K562 (cell line): ENCODE measurements around the gene WNT7B. TPM values are rescaled to one million over a fixed set of nuclear protein-coding genes. Genes with fewer than 3 reads are reported as not detected.

Experiments
- ATAC-seq: fragments of 200-7000 bp; cut with Tn5 transposase; 3 replicates; pipeline ENCODE4 v1.9.1; 2020; ENCODE audit warnings: moderate library complexity
- BruUV-seq: library from RNA; stranded (reverse); fragments of 400-500 nt; replicated peaks from 2 replicates; lab custom pipeline; 2021; lab: Mats Ljungman, UMichigan
- CTCF ChIA-PET: fragments of 300-600 bp; formaldehyde crosslinking; extraction: SDS; loops from one replicate; lab custom pipeline; 2021; ENCODE audit warnings: low intra/inter-chr PET ratio; lab: Yijun Ruan, JAX
- POLR2A ChIA-PET: fragments of 300-600, 350-650 bp; sonication (Branson Sonifier 250); formaldehyde crosslinking; extraction: SDS; loops from one replicate; lab custom pipeline; 2021; ENCODE audit warnings: antibody characterized with exemption, inconsistent platforms; lab: Yijun Ruan, JAX
- DNase-seq, 4 experiments: peaks; one replicate each; pipeline versions ENCODE4 v3.0.0 to v3.0.0-alpha.2; 2011 to 2018; ENCODE audit warnings: low spot score in 3 of 4, mixed read lengths in 3 of 4; ENCODE audit errors: extremely low read depth in 1 of 4
- FAIRE-seq: peaks from 2 replicates; lab custom pipeline; 2011; peaks lifted over from hg19 to GRCh38; lab: Jason Lieb, UNC
- H2AFZ ChIP-seq: 2 replicates; pipeline ENCODE4 v1.6.0; 2011; ENCODE audit warnings: low read depth, low read length, control low read depth, inconsistent platforms
- H3K27ac ChIP-seq: fragments of 200-600 bp; 3 replicates; pipeline ENCODE4 v1.8.0; 2011; ENCODE audit warnings: low read depth, mild to moderate bottlenecking, control low read depth, inconsistent platforms, low read length, moderate library complexity, mixed read lengths; ENCODE audit errors: extremely low read depth
- H3K27me3 ChIP-seq, 2 experiments: fragments of 300-600 bp in 1 of 2; 2 replicates in 1 of 2; 3 replicates in 1 of 2; pipeline versions ENCODE4 v1.6.0 to v1.8.0; 2011; ENCODE audit warnings: inconsistent platforms in 2 of 2, low read length in 2 of 2, mild to moderate bottlenecking in 1 of 2, mixed read lengths in 1 of 2, moderate library complexity in 1 of 2; ENCODE audit not compliant: control insufficient read depth in 2 of 2, insufficient read depth in 2 of 2
- H3K36me3 ChIP-seq: fragments of 300-600 bp; 3 replicates; pipeline ENCODE4 v1.8.0; 2011; ENCODE audit warnings: mild to moderate bottlenecking, low read length, inconsistent platforms; ENCODE audit not compliant: control insufficient read depth, insufficient read depth
- H3K4me1 ChIP-seq, 2 experiments: fragments of 200-600 bp in 1 of 2; replicated peaks in 1 of 2; 2 replicates in 1 of 2; 3 replicates in 1 of 2; pipeline versions ENCODE4 v1.5.1 to v1.8.0; 2011; ENCODE audit warnings: inconsistent platforms in 2 of 2, low read length in 2 of 2, mild to moderate bottlenecking in 1 of 2, mixed read lengths in 1 of 2, moderate library complexity in 1 of 2; ENCODE audit not compliant: control insufficient read depth in 2 of 2, insufficient read depth in 2 of 2
- H3K4me2 ChIP-seq: 2 replicates; pipeline ENCODE4 v1.6.1; 2011; ENCODE audit warnings: low read length, control low read depth, inconsistent platforms, mixed read lengths; ENCODE audit not compliant: insufficient read depth
- H3K4me3 ChIP-seq: fragments of 200-600 bp; sonication (generic), shearing (Covaris generic); 2 replicates; pipeline ENCODE4 v1.5.1; 2016; ENCODE audit warnings: control low read depth, inconsistent platforms
- H3K79me2 ChIP-seq: fragments of 200-600 bp; 3 replicates; pipeline ENCODE4 v1.8.0; 2011; ENCODE audit warnings: low read length, inconsistent platforms; ENCODE audit not compliant: control insufficient read depth, insufficient read depth
- H3K9ac ChIP-seq, 2 experiments: 2 replicates each; pipeline versions ENCODE4 v1.6.0 to v1.6.1; 2011; ENCODE audit warnings: low read depth in 2 of 2, low read length in 2 of 2, control low read depth in 1 of 2, inconsistent platforms in 1 of 2, mild to moderate bottlenecking in 1 of 2, mixed read lengths in 1 of 2; ENCODE audit not compliant: insufficient read depth in 1 of 2
- H3K9me1 ChIP-seq: one replicate; pipeline ENCODE4 v1.6.0; 2011; ENCODE audit warnings: inconsistent platforms, mild to moderate bottlenecking, low read length, moderate library complexity; ENCODE audit not compliant: control insufficient read depth, insufficient read depth
- H3K9me3 ChIP-seq: replicated peaks from 2 replicates; pipeline ENCODE4 v1.5.1; 2011; ENCODE audit warnings: low read depth, low read length, inconsistent platforms; ENCODE audit not compliant: control insufficient read depth, insufficient read depth
- H4K20me1 ChIP-seq: replicated peaks from 2 replicates; pipeline ENCODE4 v1.6.1; 2011; ENCODE audit warnings: low read length, inconsistent platforms, mixed read lengths; ENCODE audit not compliant: control insufficient read depth, insufficient read depth
- FOXM1 ChIP-seq, 2 experiments: fragments of 450-650 bp in 1 of 2; sonication (generic) in 1 of 2; formaldehyde crosslinking in 1 of 2; IDR thresholded peaks; 2 replicates each; pipeline versions ENCODE4 v1.6.1 to v1.9.0; 2017 to 2022; ENCODE audit warnings: low read depth in 2 of 2, mild to moderate bottlenecking in 2 of 2, missing genetic modification reagents in 1 of 2, moderate library complexity in 1 of 2
- RNF219 ChIP-seq: fragments of 250-450 bp; sonication (Bioruptor Pico); IDR thresholded peaks from 2 replicates; pipeline ENCODE4 v1.5.0; 2022; ENCODE audit warnings: mild to moderate bottlenecking
- YBX1 ChIP-seq: fragments of 450-650 bp; IDR thresholded peaks from 2 replicates; pipeline ENCODE4 v1.7.1; 2016; ENCODE audit warnings: mild to moderate bottlenecking
- ZBTB11 ChIP-seq, 3 experiments: fragments of 200-800 bp in 1 of 3; fragments of 250-450 bp in 1 of 3; fragments of 450-650 bp in 1 of 3; sonication (Bioruptor Pico) in 1 of 3; sonication (Bioruptor generic) in 1 of 3; formaldehyde crosslinking in 1 of 3; IDR thresholded peaks; 2 replicates each; pipeline versions ENCODE4 v1.6.1 to v1.8.0; 2016 to 2022; ENCODE audit warnings: mild to moderate bottlenecking in 2 of 3, missing genetic modification characterization in 2 of 3, missing compliant biosample characterization in 1 of 3, moderate library complexity in 1 of 3
- ZNF24 ChIP-seq: fragments of 450-650 bp; IDR thresholded peaks from 2 replicates; pipeline ENCODE4 v1.6.1; 2016
- ZNF740 ChIP-seq, 3 experiments: fragments of 200-800 bp in 1 of 3; sonication (Bioruptor generic) in 1 of 3; sonication (generic) in 1 of 3; formaldehyde crosslinking in 1 of 3; IDR thresholded peaks; 2 replicates each; pipeline versions ENCODE4 v1.6.1 to v1.8.0; 2016 to 2022; ENCODE audit warnings: mild to moderate bottlenecking in 2 of 3, missing compliant biosample characterization in 2 of 3, missing genetic modification characterization in 2 of 3, missing genetic modification reagents in 1 of 3
- ZNF778 ChIP-seq: fragments of 450-650 bp; formaldehyde crosslinking; IDR thresholded peaks from 2 replicates; pipeline ENCODE4 v1.4.0; 2020; ENCODE audit warnings: mild to moderate bottlenecking, moderate library complexity
- WGBS: fragments of 100-300 bp; shearing (Covaris generic); methylation state at CpG from one replicate; pipeline ENCODE4 v1.1.6; 2016; ENCODE audit warnings: low coverage, mixed read lengths; ENCODE audit not compliant: insufficient coverage; ENCODE audit errors: missing lambda C conversion rate; 5-methylcytosine and 5-hydroxymethylcytosine counted together
- in situ Hi-C: fragments of 300-500 bp; cut with MboI; formaldehyde crosslinking; loops from 4 replicates; pipeline ENCODE4 v1.15.0; 2018; ENCODE audit warnings: inconsistent platforms, mixed read lengths
- intact Hi-C: fragments of 100-400 bp; cut with micrococcal nuclease; formaldehyde crosslinking; loops from 2 replicates; pipeline ENCODE4 v1.14.2; 2022
- polyA plus RNA-seq, 8 experiments: library from polyadenylated mRNA; depleted of rRNA in 4 of 8; stranded (reverse) in 5 of 8; unstranded in 3 of 8; fragments of >200 nt; fragmentation: Nextera tagmentation in 2 of 8; fragmentation: Illumina TruSeq in 1 of 8; extraction: Ambion mirVana in 2 of 8; extraction: Trizol in 1 of 8; gene quantifications; 2 replicates each; pipeline versions ENCODE4 v1.2.1 to v1.2.3, GENCODE V29; 2011 to 2014; ENCODE audit warnings: inconsistent platforms in 1 of 8, missing spikeins in 1 of 8
- total RNA-seq, 7 experiments: library from RNA; depleted of rRNA in 6 of 7; stranded (reverse); fragments of >200 nt in 6 of 7; fragmentation: Illumina TruSeq in 2 of 7; extraction: Trizol in 2 of 7; gene quantifications; 2 replicates each; pipeline versions ENCODE4 v1.2.1 to v1.2.3, GENCODE V29; 2011 to 2021; ENCODE audit warnings: low replicate concordance in 1 of 7

The WNT7B gene
- total and polyA plus RNA-seq, 9 of the 15 experiments (the other 6 are each of a cell fraction or from before 2014, with no cell fraction given), result not detected

- TF ChIP-seq ZNF740 (CRISPR knock-in tag; IDR thresholded peaks at IDR 0.05) (no peak), ZNF740 (tag; IDR thresholded peaks at IDR 0.05) (no peak), ZNF778 (CRISPR knock-in tag) (no peak)
Measured at GRCh38 chr22:45907996-45908395, 69.0 kb downstream of the WNT7B start (continued).

- no peaks in the 10 kb centered on the region for H3K79me2 ChIP-seq
- TF ChIP-seq FOXM1 (IDR thresholded peaks at IDR 0.05; ENCODE audit: low read depth), result no peak
- TF ChIP-seq FOXM1 (CRISPR knock-in tag; IDR thresholded peaks at IDR 0.05; ENCODE audit: low read depth), result no peak
- TF ChIP-seq ZNF24, result peak; percentile 87
- no peak for TF ChIP-seq ZBTB11 (CRISPR knock-in tag; IDR thresholded peaks at IDR 0.05)
- no peak for TF ChIP-seq YBX1
- no peak for TF ChIP-seq RNF219 (CRISPR knock-in tag)
- no peaks in the 10 kb centered on the region; the same call in 1 of the 2 replicates for H4K20me1 ChIP-seq
- in situ Hi-C loops (no loop called here), intact Hi-C loops (no loop called here)
- no TSS peak for BruUV-seq
- no peaks in the 10 kb centered on the region for H3K9me1 ChIP-seq
- ChIA-PET CTCF (no interaction called here), POLR2A (no interaction called here)
- H3K36me3 ChIP-seq, result no peaks in the 10 kb centered on the region
- H3K4me3 ChIP-seq, result no peak overlapping the region
- no peak overlapping the region for H2AFZ ChIP-seq
- no peak overlapping the region for H3K27ac ChIP-seq
- ATAC-seq (no peak), DNase-seq (no peak), FAIRE-seq (no peak)
- H3K4me1 ChIP-seq, result peaks cover 0 to 6% of the 10 kb centered on the region in 2 experiments; a peak in 2 of 5 replicates
- peaks cover 13 to 53% of the 10 kb centered on the region in 2 experiments; a peak in 4 of 5 replicates for H3K27me3 ChIP-seq
- H3K9me3 ChIP-seq, result no peaks in the 10 kb centered on the region
- WGBS, result 11% methylated on average over 13 of the region's 15 CpGs
- no peak overlapping the region for H3K4me2 ChIP-seq
- H3K9ac ChIP-seq, result no peak overlapping the region
Measured at GRCh38 chr22:45907378-45907777, 69.6 kb downstream of the WNT7B start.
